ENCODE data around the gene MICALL2. TPM values are rescaled to one million over a fixed set of nuclear protein-coding genes. Genes with fewer than 3 reads are reported as not detected.

The MICALL2 gene
- polyA plus RNA-seq, 1 of the 3 experiments (the other 2 are of a cell fraction), result 38.8 TPM

GRCh38 chr7:1493571-1493970 lies 34.3 kb upstream of the MICALL2 start:
- no peaks in the 10 kb centered on the region for H3K4me1 ChIP-seq (ENCODE audit: control insufficient read depth in 1 of 2, insufficient read depth in 2 of 2, low read depth in 1 of 2, low read length in 1 of 2)
- no peaks in the 10 kb centered on the region for H3K27me3 ChIP-seq (ENCODE audit: insufficient read depth)
- H3K36me3 ChIP-seq (replicated peaks in 1 of 2; ENCODE audit: control insufficient read depth in 1 of 2, insufficient read depth in 2 of 2, low read length in 1 of 2), result peaks cover 19 to 86% of the 10 kb centered on the region in 2 experiments
- H3K4me2 ChIP-seq, result no peak overlapping the region
- TF ChIP-seq EZH2phosphoT487 (IDR thresholded peaks at IDR 0.05; ENCODE audit: borderline replicate concordance, low read depth), result no peak
- TF ChIP-seq ZBTB33 (IDR thresholded peaks at IDR 0.05; ENCODE audit: borderline replicate concordance, low read depth), result no peak
- no peak for TF ChIP-seq USF2 (IDR thresholded peaks at IDR 0.05; ENCODE audit: borderline replicate concordance, low read depth, low read length)
- TF ChIP-seq REST (IDR thresholded peaks at IDR 0.05; ENCODE audit: low read depth, low read length), result no peak
- TF ChIP-seq YY1 (IDR thresholded peaks at IDR 0.05; ENCODE audit: low read depth), result no peak
- TF ChIP-seq RXRA (IDR thresholded peaks at IDR 0.05; ENCODE audit: borderline replicate concordance, low read depth), result no peak
- TF ChIP-seq IRF3 (IDR thresholded peaks at IDR 0.05; ENCODE audit: low read depth, low read length), result no peak
- TF ChIP-seq MXI1 (IDR thresholded peaks at IDR 0.05; ENCODE audit: low read depth, low read length), result no peak
- TF ChIP-seq USF1 (IDR thresholded peaks at IDR 0.05; ENCODE audit: borderline replicate concordance, low read depth), result no peak
- H3K9me3 ChIP-seq, result no peaks in the 10 kb centered on the region
- no peak for DNase-seq
- H3K9ac ChIP-seq, result no peak overlapping the region
- no peak overlapping the region for H3K4me3 ChIP-seq (ENCODE audit: low read depth in 2 of 2, low read length in 1 of 2)
- no peaks in the 10 kb centered on the region for H3K9me2 ChIP-seq
- no peak overlapping the region for H2AFZ ChIP-seq (ENCODE audit: low read depth)
- POLR2A ChIA-PET, result interaction anchor here (0.9 to 1.1 kb wide), 2 partner anchors 16 to 22 kb away, joined by 3 to 4 read pairs; no protein-coding TSS in a partner anchor
- H3K79me2 ChIP-seq (ENCODE audit: insufficient read depth), result no peaks in the 10 kb centered on the region
- CTCF ChIA-PET, result interaction anchor here (1.3 to 9.8 kb wide), 2 partner anchors 10 to 20 kb away, joined by 3 to 104 read pairs; no protein-coding TSS in a partner anchor
- no peak overlapping the region for H3K27ac ChIP-seq (ENCODE audit: low read depth in 2 of 2, low read length in 1 of 2)
- peaks cover 4% of the 10 kb centered on the region; the same call in 1 of the 2 replicates for H4K20me1 ChIP-seq (ENCODE audit: insufficient read depth)
- H3F3A ChIP-seq (replicated peaks; ENCODE audit: insufficient read depth), result no peaks in the 10 kb centered on the region
- WGBS (ENCODE audit: low lambda C conversion rate), result 98% methylated on average over 23 of the region's 26 CpGs

Data from SK-N-SH (cell line).